ENCODE measurements around the gene HEATR5B.

DNA sequence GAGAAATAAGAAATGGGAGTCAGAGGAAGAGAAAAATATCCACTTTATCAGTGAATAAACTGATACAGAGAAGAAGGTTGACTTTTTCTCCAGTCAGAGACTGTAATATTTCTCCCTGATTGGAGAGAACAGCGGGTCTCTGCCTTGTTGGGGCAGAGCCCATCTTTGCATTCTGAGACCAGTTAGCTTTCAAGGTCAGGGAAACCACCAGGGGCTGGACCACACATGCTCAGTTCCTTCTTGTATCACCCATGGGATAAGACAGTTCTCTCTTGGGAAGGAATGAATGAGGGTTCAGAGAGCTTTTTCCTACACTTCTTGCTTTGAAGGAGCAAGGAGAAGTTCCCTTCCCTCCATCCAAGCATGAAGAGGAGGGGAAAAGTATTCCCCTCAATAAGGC, 12.4 kb upstream of the HEATR5B start:
- TF ChIP-seq, protein P1, sequence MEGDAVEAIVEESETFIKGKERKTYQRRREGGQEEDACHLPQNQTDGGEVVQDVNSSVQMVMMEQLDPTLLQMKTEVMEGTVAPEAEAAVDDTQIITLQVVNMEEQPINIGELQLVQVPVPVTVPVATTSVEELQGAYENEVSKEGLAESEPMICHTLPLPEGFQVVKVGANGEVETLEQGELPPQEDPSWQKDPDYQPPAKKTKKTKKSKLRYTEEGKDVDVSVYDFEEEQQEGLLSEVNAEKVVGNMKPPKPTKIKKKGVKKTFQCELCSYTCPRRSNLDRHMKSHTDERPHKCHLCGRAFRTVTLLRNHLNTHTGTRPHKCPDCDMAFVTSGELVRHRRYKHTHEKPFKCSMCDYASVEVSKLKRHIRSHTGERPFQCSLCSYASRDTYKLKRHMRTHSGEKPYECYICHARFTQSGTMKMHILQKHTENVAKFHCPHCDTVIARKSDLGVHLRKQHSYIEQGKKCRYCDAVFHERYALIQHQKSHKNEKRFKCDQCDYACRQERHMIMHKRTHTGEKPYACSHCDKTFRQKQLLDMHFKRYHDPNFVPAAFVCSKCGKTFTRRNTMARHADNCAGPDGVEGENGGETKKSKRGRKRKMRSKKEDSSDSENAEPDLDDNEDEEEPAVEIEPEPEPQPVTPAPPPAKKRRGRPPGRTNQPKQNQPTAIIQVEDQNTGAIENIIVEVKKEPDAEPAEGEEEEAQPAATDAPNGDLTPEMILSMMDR (conservative IDR thresholded peaks at IDR 0.05 in 1 of 2, IDR thresholded peaks at IDR 0.05 in 1 of 2; ENCODE audit: low read depth in 1 of 2, low read length in 2 of 2) = no peak
- TF ChIP-seq EZH2 (IDR thresholded peaks at IDR 0.05; ENCODE audit: low read length, missing control alignments) = no peak
